ENCODE data around the gene ST6GALNAC3.
"Not testable (repeated sequence)": the region's sequence is repeated elsewhere in the genome, so short reads cannot be mapped to it uniquely, and the experiment has no call there.

Gene ST6GALNAC3

DNA sequence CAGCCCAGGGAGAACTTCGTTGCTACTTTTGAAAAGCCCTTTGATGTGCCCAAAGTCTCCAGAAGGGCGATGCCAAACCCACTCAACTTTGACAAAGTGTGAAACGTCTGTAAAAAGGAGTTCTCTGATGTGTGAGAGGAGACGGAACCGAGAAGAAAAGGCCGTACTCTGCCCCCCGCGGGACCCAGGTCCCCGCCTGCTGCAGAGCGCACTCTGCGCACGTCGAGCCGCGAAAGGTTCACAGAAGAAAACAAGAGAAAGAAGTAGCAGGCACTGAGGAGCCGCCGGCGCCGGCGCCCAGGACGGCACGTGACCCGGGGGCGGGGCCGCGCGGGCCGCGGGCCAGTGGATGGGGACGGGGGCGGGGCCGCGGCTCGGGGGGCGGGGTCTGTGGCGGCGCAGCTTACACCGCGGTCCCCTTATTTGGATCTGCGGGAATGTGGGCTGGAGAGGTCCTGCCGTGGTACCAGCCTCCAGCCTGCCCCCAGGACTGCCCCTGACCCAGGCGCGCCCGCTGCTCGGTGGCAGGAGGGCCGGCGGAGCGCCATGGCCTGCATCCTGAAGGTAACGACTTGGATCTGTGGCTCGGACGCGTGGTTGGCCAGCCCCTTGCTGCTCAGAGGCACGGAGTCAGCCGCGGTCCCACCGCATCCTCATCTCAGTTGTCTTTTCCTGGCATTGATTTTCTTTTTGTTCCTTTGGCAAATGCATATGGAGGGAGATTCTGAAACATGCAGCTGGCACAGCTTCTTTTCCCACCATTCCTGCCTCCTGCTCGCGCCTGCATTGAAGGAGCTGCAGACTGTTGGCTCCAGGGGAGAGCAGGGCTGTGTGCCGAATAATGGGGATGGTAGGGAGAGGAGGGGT lies at the start of gene ST6GALNAC3:
TSS of gene ST6GALNAC3 (plus strand) at position 426 of the 867 bp plus-strand sequence.
- DNase-seq (ENCODE audit: low read depth) = no peak

DNA sequence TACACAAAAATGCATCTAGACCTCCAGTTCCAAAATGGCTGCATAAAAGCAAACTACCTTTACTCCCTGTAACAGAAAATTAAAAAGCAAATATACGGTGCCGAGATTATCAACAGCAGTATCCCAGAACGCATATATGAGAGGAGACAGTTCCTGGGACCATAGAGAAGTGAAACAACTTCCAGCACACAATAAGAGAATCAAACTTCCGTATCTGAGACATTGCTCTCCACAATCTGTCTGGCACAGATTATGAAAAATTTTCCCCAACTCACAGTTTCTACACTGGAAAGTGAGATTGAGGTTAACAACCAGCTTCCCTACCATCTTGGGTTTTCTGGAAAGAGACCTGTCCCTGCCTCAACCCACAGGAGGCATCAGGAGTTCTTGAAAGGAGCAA lies 47.2 kb upstream of the ST6GALNAC3 start:
- no peak for DNase-seq (ENCODE audit: low read depth)

DNA sequence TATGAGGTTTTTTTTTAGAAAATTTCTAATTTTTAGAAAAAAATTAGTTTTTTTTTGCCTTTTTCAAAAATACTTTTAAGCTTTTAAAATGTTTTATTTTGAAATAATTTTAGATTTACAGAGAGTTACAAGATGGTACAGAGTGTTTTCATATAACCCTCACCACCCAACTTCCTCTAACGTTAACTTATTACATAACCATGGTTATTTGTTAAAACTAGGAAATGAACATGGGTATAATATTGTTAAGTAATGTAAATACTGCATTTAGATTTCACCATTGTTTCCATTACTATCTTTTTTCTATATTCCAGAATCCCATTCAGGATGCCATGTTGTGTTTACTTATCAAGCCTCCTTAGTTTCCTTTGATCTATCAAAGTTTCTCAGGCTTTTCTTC lies 45.2 kb upstream of the ST6GALNAC3 start:
- no peak for DNase-seq (ENCODE audit: low read depth)

DNA sequence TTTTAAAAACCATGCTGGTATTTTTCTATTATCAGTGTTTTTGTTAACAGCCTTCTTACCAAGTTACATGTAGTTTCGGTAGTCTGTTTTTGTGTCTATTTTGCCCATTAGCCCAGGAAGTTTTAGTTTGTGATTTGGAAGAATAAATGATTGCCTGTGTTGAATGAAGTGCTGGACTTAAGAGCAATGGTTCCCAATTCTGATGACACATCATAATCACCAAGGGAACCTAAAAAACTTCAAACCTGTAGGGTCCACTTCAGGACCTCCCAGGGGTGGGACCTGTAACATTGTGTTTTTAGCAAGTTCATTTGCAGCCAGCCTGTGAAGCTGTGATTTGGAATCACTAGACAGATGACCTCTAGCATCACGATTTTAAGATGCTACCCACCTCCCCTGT lies 43.0 kb upstream of the ST6GALNAC3 start:
- no peak for DNase-seq (ENCODE audit: low read depth)

DNA sequence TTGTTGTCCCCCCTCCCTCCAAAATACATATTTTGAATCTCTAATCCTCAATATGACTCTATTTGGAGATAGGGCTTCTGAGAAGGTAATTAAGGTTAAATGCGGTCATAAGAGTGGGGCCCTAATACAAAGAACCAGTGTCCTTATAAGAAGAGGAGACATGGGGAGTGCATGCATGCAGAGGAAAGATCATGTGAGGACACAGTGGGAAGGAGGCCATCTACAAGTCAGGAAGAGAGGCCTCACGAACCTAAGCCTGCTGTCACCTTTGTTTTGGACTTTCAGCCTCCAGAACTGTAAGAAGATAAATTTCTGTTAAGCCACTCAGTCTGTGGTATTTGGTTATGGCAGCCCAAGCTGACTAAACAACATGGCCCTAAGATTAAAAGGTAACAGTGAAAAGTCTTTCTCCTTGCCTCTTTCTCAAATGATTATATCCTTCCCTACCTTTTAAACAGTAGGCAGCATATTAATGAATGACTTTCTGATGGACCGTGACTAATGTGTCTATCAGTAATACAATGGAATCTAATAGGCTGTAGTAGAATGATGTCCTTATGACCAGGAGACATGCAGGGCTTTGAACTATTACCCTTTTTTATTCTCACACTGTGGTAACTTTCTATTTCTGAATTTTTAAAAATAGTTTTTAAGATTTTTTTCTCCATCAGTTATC lies 40.6 kb upstream of the ST6GALNAC3 start:
- DNase-seq (ENCODE audit: low read depth) = no peak

DNA sequence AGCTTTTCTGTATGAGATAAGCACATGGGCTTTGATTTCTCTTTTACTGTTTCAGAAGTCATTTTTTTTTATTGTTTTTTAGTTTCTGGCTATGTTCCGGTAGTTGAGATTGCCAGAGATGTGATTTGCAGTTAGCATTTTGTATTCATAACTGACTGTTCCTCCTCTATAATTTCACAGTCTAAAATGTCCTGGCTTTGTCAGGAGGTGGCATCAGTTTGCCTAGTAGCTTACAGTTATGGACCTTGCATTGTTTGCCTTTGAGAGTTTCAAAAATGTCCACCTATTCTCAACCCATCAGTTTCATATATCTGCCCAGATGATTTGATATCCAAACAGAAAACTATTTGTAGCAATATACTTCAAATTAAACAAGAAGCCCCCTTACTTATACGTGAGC lies 39.5 kb upstream of the ST6GALNAC3 start:
- DNase-seq (ENCODE audit: low read depth) = no peak

DNA sequence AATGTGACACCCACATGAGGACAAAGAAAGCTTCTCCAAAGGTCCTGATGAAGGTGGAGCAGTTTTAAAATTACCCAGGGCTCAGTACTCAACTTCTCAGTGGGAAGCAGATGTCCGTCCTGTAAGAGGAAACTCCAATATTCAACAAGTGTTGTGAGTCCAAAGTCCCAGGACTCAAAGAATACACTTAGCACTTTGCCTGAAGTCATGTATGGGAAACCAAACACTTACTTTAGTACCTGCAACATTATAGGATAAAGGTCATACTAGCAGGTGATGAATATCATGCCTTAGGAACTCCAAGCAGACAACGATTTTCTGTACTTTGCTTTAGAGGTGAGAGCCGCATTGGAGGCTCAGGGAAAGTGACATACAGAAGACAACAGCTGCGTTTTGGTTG lies 37.2 kb upstream of the ST6GALNAC3 start:
- DNase-seq (ENCODE audit: low read depth) = no peak

DNA sequence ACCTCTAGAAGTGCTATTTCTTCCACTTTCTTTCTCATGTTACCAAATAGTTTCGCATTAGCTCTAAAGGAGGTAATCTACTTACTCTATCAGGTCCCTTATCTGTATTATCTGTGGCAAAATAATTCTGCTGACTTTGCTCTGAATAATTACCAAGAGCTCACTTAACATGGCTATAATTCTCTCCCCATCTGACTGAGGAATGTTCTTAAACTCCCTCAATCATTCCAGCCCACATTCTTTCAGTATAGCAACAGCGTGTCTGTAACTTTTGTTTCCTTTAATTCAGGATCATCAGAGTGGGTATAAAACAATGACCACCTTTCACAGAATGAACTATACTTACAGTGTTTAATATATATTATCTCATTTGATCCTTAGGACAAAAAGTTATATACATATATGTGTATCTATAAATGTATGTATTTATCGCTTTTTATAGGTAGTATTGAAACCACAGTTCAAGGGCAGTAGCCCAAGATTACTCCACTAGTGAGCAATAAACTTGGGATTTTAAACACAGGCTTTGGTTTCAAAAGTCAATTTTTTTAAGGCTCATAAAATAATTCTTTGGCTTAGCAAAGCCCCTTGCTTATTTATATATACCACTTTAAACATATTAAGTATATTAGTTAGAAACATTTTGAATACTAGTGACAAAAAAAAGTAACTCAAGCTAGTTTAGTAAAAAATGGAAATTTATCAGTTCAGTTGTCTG lies 36.1 kb upstream of the ST6GALNAC3 start:
- DNase-seq (ENCODE audit: low read depth) = no peak

DNA sequence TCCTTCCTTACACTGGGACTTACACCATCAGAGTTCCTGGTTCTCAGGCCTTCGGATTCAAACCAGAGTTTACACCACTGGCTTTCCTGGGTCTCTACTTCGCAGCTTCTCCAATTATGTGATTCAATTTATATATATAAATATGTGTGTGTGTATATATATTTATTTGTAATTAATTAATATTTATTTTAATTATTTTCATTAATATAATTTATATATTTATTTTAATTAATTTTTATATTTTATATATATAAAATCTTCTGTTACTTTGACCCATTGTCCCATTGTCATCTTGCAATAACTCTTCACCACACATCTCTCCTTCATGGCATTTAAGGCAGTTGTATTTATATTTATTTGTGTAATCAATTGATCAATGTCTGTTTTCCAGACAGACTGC lies 28.4 kb upstream of the ST6GALNAC3 start:
- no peak for DNase-seq (ENCODE audit: low read depth)

DNA sequence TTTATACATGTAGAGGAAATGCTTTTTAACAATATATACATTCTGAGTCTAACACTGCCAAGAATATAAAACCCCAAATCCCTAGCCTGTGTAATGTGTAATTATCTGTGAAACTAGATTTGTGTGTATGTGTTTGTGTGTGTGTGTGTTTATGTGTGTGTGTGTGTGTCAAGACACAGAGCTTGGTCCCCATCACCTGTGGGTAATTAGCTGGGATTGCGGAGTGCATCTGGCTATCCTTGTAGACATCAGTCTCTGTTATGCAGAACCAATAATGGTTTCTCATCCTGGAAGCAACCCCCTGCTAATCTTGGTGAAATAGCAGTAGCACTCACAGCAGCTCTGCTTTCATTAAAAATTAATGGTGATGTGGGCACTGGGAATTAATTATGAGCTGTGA lies 26.3 kb upstream of the ST6GALNAC3 start:
- no peak for DNase-seq (ENCODE audit: low read depth)

DNA sequence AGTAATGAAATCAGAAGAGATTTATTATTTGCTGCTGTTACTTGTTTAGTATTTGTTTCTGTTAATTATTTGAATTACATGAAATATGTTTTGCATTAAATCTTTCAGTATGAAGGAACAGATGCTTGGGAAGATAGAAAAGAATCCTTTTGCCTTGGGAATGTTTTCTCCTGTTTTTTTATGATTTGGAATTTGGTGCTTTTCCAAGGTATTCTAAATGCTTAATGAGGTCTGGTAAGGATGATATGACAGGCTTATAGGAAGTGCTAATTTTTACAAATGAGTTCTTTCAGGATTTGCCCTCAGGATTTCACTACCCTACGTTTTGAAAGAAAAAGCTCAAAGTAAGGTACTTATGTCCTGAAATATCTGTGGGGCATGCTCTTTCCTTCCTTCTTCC lies 25.6 kb upstream of the ST6GALNAC3 start:
- DNase-seq (ENCODE audit: low read depth) = no peak

DNA sequence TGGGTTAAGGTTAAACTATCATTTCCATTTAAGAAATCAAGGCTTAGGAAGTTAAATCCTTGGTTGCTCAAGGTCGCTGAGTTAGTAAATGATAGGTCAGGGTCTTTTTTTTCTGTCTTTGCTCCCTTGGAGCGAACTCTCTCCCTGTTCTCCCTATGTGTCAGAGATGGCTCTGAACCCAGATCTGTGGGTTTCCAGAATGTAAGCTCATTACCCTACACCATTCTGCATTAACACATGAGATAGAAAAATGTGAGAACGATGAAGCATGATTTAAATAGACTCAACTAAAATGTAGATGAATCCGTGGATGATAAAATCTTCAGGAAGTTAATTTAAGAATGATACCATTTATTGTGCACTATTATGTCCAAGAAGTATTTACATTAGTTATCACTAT lies 25.0 kb upstream of the ST6GALNAC3 start:
- no peak for DNase-seq (ENCODE audit: low read depth)

DNA sequence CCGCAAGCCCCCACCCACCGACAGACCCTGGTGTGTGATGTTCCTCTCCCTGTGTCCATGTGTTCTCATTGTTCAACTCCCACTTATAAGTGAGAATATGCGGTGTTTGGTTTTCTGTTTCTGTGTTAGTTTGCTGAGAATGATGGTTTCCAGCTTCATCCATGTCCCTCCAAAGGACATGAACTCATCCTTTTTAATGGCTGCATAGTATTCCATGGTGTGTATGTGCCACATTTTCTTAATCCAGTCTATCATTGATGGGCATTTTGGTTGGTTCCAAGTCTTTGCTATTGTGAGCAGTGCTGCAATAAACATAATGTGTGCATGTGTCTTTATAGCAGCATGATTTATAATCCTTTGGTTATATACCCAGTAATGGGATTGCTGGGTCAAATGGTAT lies 24.5 kb upstream of the ST6GALNAC3 start:
- not testable (repeated sequence) for DNase-seq (ENCODE audit: low read depth)

DNA sequence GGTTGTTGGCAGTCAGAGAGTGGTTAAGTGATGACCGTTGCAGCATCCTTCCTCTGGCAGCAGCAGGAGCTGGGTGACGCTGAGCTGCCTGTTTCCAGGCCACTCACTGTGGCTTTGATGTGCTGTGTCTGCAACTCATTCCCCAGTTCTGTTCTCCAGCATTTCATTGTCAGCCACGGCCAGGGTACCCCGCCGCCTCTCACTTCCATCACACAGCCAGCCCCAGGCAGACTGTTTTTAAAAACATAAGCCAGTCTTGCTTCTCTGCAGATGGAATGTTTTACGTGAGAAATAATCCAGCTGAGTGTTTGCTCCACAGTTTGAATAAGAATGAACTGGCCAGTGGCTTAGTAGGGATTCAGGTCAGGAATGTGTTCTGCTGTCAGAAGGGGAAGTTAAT lies 21.5 kb upstream of the ST6GALNAC3 start:
- no peak for DNase-seq (ENCODE audit: low read depth)

DNA sequence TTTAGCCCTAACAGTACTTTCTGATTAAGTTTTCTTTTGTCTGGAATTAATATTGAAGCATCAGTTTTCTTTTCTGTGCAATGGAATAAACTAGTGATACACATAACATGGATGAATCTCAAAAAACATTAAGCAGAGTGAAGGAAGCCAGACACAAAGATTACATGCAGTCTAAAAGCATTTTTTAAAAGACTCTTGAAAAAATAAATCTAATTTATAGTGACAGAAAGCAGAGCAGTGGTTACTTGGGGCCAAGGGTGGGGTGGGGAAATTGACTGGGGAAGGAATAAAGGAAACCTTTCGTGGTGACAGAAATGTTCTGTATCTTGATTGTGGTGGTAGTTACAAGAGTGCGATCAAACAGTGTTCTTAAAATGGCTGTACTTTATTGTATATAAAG lies 20.2 kb upstream of the ST6GALNAC3 start:
- no peak for DNase-seq (ENCODE audit: low read depth)

DNA sequence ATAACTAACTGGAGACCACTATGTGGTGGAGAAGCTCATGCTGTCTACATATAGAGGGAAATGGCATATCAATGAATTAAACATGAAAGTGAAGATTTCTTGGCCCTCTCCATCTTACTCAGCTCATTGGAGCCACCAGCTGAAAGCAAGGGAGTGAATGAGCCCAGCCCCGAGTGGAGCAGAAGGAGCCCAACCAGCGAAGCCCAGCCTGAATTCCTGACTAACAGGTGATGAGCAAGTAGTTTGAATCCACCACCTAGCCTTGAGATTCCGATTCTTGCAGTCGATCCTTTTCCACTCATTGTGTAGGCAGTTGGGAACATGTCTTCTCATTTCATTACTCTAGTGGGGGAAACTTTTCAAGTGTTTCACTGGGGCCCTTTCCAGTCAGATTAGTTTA lies 18.6 kb upstream of the ST6GALNAC3 start:
- DNase-seq (ENCODE audit: low read depth) = no peak

DNA sequence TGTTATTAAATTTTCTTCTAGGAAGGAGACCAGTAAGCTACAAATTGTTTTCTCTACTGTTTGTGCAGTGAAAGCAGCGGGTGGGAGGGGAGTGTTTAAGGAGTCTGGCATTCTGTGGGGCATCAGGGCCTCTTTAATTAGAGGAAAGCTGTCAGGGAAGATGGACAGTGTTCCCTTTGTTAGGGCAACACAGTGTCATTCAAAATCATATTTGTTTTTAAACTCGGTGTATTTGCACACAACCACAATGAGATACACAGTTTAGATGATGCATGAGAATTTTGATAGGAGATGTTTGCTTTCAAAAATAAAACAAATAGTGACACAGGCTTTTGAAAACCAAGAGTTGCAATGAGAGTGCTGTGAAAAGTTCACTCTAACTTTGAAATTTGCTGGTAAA lies 15.1 kb upstream of the ST6GALNAC3 start:
- no peak for DNase-seq (ENCODE audit: low read depth)

DNA sequence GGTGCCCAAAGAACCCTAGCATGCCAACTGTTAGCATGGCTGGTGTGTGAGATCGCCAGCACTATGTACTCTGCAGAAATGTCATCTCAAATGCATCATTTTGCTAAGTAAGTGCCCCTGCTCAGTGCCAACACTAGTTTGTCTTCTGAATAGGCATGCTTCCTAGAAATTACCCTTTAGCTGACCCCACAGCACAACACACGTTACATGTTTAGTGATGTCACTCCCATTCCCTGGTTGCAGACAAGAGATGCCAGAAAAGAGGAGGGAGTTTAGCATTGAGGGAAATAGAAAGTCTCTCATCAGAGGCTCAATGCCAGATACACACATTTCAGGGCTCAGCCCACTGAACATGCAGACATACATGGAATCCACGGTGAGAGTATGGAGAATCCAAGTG lies 9.3 kb upstream of the ST6GALNAC3 start:
- DNase-seq (ENCODE audit: low read depth) = no peak

DNA sequence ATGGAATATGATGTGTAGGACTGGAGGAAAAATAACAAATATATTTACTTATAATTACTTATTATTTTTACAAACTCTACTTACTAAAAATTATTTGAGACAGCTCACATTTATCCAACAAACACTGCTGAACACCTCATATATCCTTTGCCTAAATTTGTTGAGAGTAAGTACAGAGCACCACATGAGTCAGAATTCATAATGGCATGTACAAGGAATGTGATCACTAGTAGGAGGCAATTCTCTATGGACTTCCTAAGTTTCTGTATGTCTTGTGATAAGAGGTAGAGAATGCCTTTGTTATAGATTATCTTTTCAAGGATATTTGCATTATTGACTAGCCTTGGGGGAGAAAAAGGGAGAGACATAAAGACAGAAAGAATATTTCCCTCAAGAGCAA lies 8.2 kb upstream of the ST6GALNAC3 start:
- DNase-seq (ENCODE audit: low read depth) = peak; percentile 25

DNA sequence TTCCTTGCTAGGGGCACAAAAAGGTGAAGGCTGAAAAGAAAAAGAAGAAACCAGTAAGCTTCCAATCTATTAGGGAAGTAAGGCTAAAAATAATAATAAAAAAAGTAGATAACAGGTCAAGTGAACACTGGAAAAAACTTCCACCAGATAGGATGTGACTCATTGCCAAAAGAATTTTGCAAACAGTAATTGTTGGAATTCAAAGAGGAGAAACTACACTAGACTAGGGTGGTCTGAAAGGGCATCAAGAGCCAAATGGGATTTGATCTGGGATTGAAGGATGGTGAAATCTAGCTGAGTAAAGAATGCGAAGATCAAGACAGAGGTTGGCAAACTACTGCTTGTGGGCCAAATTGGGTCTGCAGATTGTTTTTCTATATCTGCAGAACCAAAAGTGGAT lies 6.0 kb upstream of the ST6GALNAC3 start:
- peak; percentile 47 for DNase-seq (ENCODE audit: low read depth)

DNA sequence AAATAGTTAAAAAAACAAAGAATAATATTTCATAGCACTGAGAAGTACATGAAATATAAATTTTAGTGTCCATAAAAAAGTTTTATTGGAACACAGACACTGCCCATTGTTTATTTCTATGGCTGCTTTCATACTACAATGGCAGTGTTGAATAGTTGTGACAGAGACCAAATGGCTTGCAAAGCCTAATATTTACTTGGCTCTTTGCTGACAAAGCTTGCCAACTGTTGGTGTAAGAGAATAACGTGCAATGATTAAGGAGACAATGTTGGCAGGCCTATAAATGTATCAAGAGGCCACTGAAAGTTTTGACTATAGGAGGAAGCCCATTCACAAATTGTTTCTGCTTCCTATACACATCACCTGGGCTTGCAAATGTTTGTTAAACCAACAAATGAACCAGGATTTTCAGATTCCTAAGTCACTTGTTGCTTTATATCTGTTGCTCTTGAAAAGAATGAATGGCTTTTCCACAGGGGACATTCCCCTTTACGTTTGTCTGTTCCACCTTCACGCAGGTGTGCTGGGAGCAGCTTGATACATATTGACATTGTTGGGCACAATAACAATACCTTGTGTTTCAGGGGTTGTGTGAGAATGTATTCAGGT lies 5.5 kb upstream of the ST6GALNAC3 start:
- DNase-seq (ENCODE audit: low read depth) = no peak

DNA sequence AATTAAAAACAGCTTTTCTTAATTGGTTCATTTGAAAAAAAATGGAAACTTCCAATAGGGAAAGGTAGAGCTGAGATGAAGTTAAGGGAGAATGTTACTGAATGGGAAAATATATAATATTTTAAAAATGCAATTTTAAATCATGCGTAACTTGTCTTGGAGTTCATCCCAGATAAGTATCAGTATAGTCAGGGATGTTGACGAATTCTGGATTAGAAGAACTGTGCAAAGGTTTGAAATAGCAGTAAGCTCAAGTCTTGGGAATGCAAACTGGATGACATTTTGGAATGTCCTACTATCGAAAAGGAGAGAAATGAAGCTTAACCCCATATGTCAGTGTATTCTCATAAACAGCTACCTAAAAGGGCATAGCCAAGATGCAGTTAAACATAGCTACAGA lies 4.0 kb upstream of the ST6GALNAC3 start:
- DNase-seq (ENCODE audit: low read depth) = no peak

DNA sequence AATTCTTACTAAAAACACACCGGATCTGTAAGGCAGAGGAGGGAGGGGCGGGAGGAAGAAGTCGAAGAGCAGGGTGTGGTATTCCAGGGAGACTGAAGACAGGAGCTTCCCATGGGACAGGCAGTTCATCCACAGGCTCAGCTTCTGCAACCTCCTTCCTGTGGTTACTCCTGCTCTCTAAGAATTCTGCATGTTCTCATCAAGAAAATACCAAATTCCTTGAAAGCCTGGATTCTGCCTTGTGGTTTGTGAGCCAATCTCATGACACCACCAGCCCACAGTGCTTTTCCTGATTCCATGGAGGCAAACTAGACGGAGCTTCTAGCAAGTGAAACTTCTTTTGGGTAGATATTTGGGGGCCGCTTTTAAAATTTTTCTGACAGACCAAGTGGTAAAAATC lies 1.1 kb upstream of the ST6GALNAC3 start:
- DNase-seq (ENCODE audit: low read depth) = peak; percentile 39
